ENCODE measurements around the gene MPLKIP.
"Not testable (repeated sequence)": the region's sequence is repeated elsewhere in the genome, so short reads cannot be mapped to it uniquely, and the experiment has no call there.

MPLKIP gene

DNA sequence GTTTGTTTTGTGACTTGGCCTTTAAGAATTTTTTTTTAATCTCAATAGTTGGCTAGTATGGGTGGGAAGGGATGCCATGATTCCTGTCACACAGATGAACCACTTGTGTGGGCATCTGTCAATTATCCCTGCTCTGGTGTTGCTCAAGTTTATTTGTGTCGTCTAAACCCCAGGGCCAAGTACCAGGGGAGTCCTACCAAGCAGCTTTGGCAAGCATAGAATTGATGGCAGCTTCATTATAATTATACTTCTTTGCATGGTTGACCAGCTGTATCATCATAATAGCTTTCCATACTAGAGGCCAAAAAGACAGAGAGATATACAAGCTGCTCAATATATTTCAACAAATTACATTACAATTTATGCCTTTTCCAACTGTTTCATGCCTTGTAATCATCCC, 30.8 kb upstream of the MPLKIP start:
- no peak overlapping the region for H3K4me3 ChIP-seq (ENCODE audit: low read depth, low read length)
- TF ChIP-seq, protein P1, sequence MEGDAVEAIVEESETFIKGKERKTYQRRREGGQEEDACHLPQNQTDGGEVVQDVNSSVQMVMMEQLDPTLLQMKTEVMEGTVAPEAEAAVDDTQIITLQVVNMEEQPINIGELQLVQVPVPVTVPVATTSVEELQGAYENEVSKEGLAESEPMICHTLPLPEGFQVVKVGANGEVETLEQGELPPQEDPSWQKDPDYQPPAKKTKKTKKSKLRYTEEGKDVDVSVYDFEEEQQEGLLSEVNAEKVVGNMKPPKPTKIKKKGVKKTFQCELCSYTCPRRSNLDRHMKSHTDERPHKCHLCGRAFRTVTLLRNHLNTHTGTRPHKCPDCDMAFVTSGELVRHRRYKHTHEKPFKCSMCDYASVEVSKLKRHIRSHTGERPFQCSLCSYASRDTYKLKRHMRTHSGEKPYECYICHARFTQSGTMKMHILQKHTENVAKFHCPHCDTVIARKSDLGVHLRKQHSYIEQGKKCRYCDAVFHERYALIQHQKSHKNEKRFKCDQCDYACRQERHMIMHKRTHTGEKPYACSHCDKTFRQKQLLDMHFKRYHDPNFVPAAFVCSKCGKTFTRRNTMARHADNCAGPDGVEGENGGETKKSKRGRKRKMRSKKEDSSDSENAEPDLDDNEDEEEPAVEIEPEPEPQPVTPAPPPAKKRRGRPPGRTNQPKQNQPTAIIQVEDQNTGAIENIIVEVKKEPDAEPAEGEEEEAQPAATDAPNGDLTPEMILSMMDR (IDR thresholded peaks at IDR 0.05; ENCODE audit: low read depth, low read length) = no peak

DNA sequence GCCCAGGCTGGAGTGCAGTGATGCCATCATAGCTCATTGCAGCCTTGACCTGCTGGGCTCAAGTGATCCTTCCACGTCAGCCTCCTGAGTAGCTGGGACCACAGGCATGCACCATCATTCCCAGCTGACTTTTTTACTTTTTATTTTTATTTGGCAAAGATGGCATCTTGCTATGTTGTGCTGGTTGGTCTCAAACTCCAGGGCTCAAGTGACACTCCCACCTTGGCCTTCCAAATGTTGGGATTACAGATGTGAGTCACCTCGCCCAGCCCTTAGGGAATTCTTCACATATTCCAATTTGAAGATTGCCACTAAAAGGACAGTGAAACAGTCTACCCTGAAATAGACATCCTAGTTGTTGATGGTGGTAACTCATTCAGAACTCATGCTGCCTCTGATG, 28.1 kb upstream of the MPLKIP start:
- no peak overlapping the region for H3K4me3 ChIP-seq (ENCODE audit: low read depth, low read length)
- TF ChIP-seq, protein P1 (IDR thresholded peaks at IDR 0.05; ENCODE audit: low read depth, low read length) = no peak

DNA sequence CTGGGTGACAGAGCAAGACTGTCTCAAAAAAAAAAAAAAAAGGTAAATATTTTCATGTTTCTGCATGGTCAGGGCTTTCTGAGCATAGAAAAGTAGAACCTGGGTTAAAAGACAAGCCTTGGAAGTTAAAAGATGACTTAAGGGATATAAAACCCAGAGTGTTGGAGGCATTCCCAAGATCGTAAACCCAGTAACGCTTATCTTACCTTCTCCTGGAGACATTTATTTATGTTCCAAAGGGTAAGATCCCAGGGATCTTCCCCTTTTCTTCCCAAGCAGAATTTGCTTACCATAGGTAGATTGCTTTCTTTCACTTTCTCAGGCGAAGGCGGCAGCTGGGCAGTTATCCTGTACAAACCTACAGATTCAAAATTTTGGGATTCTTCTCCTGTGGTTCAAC, 22.6 kb upstream of the MPLKIP start:
- TF ChIP-seq, protein P1 (IDR thresholded peaks at IDR 0.05; ENCODE audit: low read depth, low read length) = no peak

DNA sequence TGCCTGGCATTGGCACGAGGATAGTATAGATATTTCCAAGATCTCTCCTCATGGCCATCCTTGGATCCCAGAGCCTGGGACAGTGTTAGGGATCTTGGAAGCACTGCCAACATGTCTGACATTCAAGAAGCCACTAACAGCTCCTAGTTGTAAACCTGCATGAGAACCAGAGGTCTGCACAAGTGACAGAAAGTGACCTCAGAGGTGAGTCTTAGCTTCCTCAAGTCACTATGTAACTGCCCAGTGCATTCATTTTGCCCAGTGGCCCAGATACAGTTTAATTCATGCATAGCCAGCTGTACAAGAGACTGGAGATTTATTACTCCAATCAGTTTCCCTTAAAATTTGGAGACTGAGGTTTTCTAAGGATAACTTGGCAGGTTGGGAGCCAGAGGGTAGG, 17.1 kb upstream of the MPLKIP start:
- H3K4me3 ChIP-seq (ENCODE audit: low read depth, low read length) = no peak overlapping the region

More for the DNA sequence above, 22.6 kb upstream of the MPLKIP start:
- H3K4me3 ChIP-seq (ENCODE audit: low read depth, low read length) = no peak overlapping the region

DNA sequence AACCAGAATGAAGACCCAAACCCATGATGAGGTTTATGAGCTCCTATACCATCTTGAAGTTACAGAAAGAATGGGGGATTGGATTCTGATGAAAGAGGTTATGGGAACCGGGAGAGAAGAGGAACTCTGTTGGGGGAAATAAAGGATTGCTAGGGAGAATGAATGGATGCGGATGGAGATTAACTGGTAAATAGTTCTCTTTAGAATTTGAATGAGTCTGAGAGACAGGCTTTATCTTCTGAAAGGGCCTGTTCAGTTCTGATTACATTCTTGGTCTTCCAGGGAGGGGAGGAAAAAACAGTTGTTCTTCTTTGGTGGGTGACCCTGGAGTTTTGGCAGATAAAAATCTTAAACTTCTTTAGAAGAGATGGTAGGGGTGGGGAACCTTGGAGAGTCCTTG, 14.2 kb upstream of the MPLKIP start:
- TF ChIP-seq, protein P1 (IDR thresholded peaks at IDR 0.05; ENCODE audit: low read depth, low read length) = no peak
- no peak overlapping the region for H3K4me3 ChIP-seq (ENCODE audit: low read depth, low read length)

More for the DNA sequence above, 17.1 kb upstream of the MPLKIP start:
- TF ChIP-seq, protein P1 (IDR thresholded peaks at IDR 0.05; ENCODE audit: low read depth, low read length) = no peak

DNA sequence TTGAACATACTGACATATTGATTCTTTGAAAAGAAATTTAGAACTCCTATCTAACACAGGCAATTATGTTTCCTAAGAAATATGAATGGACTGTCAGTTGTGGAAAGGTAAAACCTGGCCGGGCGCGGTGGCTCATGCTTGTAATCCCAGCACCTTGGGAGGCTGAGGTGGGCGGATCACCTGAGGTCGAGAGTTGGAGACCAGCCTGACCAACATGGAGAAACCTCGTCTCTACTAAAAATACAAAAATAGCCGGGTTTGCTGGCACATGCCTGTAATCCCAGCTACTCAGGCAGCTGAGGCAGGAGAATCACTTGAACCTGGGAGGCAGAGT, 13.8 kb upstream of the MPLKIP start:
- H3K4me3 ChIP-seq (ENCODE audit: low read depth, low read length) = not testable (repeated sequence)

DNA sequence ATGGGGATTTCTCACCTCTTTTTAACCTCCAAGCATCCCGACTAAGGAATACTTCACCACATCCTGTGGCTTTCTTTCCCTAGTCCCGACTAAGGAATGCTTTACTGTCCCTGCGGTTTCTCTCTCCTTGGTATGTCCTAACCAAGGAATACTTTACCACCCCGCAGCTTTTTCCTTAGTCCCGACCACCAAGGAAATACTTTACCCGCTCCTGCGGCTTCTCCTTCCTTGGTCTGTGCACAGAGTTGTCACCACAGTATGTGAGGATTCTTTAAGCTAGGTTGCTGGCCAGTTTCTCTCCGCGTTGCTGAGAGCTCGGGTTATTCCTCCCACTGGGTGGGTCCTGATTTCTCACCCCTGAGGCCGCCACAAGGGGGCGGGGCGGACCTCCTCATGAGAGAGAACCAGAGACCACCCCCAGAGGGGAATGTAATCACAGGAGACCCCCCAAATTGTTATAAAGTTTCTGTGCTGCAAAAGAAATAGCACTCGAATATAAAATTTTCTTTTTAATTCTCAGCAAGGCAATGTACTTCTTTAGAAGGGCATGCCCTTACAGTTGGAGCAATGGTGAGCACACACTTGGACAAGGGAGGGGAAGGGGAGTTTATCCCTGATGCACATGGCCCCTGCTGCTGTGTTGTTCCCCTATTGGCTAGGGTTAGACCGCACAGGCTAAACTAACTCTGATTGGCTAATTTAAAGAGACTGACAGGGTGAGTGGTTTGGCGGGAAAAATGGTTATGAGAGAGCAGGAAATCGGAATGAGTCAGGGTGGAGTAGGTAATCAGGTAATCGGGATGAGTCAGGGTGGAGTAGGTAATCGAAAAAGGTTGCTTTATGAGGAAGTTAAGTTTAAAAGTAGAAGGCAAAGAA, 13.2 kb upstream of the MPLKIP start:
- H3K4me3 ChIP-seq (ENCODE audit: low read depth, low read length) = no peak overlapping the region
- TF ChIP-seq, protein P1 (IDR thresholded peaks at IDR 0.05; ENCODE audit: low read depth, low read length) = no peak

DNA sequence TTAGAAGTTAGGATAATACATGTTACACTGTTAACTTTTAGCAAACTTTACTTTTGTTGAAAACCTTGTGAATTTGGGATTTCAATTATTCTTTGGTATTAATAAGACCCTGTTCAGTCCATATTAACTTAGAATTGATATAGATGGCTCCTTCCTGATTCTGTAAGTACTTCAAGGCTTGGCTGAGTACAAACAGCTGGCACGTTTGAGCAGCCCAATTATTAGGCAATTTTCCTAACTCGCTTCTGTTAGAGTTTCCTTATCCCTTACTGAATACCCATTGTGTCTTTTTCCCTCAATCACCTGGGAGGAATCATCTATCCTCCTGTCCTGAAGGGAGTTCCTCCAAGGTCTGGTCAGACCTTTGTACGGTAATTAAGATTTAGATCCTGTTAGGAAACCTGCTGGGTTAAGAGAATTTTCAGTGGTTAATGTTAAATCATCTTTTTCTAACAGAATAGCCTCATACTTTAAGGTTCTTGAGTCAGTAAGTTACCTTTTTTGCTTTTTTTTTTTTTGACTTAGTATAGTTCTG, 11.2 kb upstream of the MPLKIP start:
- not testable (repeated sequence) for H3K4me3 ChIP-seq (ENCODE audit: low read depth, low read length)

DNA sequence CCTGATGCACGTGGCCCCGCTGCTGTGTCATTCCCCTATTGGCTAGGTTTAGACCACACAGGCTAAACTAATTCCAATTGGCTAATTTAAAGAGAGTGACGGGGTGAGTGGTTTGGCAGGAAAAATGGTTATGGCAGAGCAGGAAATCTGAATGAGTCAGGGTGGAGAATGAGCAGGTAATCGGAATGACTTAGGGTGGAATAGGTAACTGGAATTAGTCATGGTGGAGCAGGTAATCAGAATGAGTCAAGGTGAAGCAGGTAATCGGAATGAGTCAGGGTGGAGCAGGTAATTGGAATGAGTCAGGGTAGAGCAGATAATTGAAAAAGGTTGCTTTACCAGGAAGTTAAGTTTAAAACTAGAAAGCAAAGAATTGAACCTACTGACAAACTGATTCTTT, 7.5 kb upstream of the MPLKIP start:
- H3K4me3 ChIP-seq (ENCODE audit: low read depth, low read length) = not testable (repeated sequence)

DNA sequence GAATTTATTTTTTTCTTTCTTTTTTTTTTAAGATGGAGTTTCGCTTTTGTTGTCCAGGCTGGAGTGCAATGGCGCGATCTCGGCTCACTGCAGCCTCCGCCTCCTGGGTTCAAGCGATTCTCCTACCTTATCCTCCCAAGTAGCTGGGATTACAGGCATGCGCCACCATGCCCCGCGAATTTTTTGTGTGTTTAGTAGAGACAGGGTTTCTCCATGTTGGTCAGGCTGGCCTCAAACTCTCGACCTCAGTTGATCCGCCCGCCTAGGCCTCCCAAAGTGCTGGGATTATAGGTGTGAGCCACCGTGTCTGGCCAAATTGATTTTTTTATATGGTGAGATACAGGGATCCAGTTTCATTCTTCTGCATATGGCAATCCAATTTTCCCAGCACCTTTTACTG, 5.5 kb upstream of the MPLKIP start:
- not testable (repeated sequence) for H3K4me3 ChIP-seq (ENCODE audit: low read depth, low read length)

Measured in WI38 (cell line).